HepG2 (cell line): ENCODE results near the gene IGF2BP3. TPM values are rescaled to one million over a fixed set of nuclear protein-coding genes. Genes with fewer than 3 reads are reported as not detected.

Source experiments
- ARNT2 ChIP-seq: sonication (generic); formaldehyde crosslinking; IDR thresholded peaks from 2 replicates; pipeline ENCODE4 v1.8.0; 2022; ENCODE audit warnings: mild to moderate bottlenecking, low read depth, missing genetic modification reagents, moderate library complexity
- HNF4G ChIP-seq, 2 experiments: sonication (generic) in 1 of 2; formaldehyde crosslinking in 1 of 2; IDR thresholded peaks; 2 replicates each; pipeline versions ENCODE4 v1.4.0 to v1.6.1; 2011 to 2020; ENCODE audit warnings: borderline replicate concordance in 2 of 2, low read depth in 2 of 2, mild to moderate bottlenecking in 2 of 2, low read length in 1 of 2, missing genetic modification reagents in 1 of 2, moderate library complexity in 1 of 2
- NAIF1 ChIP-seq: sonication (generic); formaldehyde crosslinking; IDR thresholded peaks from 2 replicates; pipeline ENCODE4 v1.5.0; 2020; ENCODE audit warnings: mild to moderate bottlenecking, missing genetic modification reagents, borderline replicate concordance
- PAF1 ChIP-seq: IDR thresholded peaks from 2 replicates; pipeline ENCODE4 v1.6.1; 2016; ENCODE audit warnings: missing genetic modification reagents, missing compliant biosample characterization
- PATZ1 ChIP-seq: sonication (generic); formaldehyde crosslinking; IDR thresholded peaks from 2 replicates; pipeline ENCODE4 v1.4.0; 2020; ENCODE audit warnings: missing genetic modification reagents
- PRMT3 ChIP-seq: sonication (generic); formaldehyde crosslinking; IDR thresholded peaks from 2 replicates; pipeline ENCODE4 v1.8.1; 2022; ENCODE audit warnings: low read depth, mild to moderate bottlenecking, moderate library complexity, missing genetic modification reagents, borderline replicate concordance
- RERE ChIP-seq: IDR thresholded peaks from 2 replicates; pipeline ENCODE4 v1.6.1; 2016; ENCODE audit warnings: low read depth, missing genetic modification reagents, missing compliant biosample characterization
- TERF1 ChIP-seq: sonication (generic); formaldehyde crosslinking; IDR thresholded peaks from 2 replicates; pipeline ENCODE4 v1.8.0; 2022; ENCODE audit warnings: mild to moderate bottlenecking, missing genetic modification reagents, moderate library complexity
- TFAP4 ChIP-seq: sonication (generic); IDR thresholded peaks from 2 replicates; pipeline ENCODE4 v1.6.1; 2016; ENCODE audit warnings: low read depth, borderline replicate concordance
- XBP1 ChIP-seq: sonication (generic); formaldehyde crosslinking; IDR thresholded peaks from 2 replicates; pipeline ENCODE4 v1.5.0; 2020; ENCODE audit warnings: missing genetic modification reagents
- XRCC5 ChIP-seq: fragments of 200-400 bp; formaldehyde crosslinking; optimal IDR thresholded peaks from 2 replicates; pipeline ENCODE3; 2017; ENCODE audit warnings: mild to moderate bottlenecking, low read length
- ZBTB20 ChIP-seq: sonication (generic); formaldehyde crosslinking; IDR thresholded peaks from 2 replicates; pipeline ENCODE4 v1.8.1; 2023; ENCODE audit warnings: missing genetic modification reagents, low read depth, mild to moderate bottlenecking, borderline replicate concordance
- ZNF180 ChIP-seq: sonication (generic); formaldehyde crosslinking; IDR thresholded peaks from 2 replicates; pipeline ENCODE4 v1.4.0; 2020; ENCODE audit warnings: low read depth, missing genetic modification reagents, borderline replicate concordance
- ZNF205 ChIP-seq: IDR thresholded peaks from 2 replicates; pipeline ENCODE4 v1.6.1; 2018; ENCODE audit warnings: missing biosample characterization, missing genetic modification reagents
- ZNF253 ChIP-seq: sonication (generic); formaldehyde crosslinking; IDR thresholded peaks from 2 replicates; pipeline ENCODE4 v1.8.0; 2022; ENCODE audit warnings: mild to moderate bottlenecking, missing genetic modification reagents, borderline replicate concordance
- ZNF713 ChIP-seq: sonication (generic); formaldehyde crosslinking; IDR thresholded peaks from 2 replicates; pipeline ENCODE4 v1.4.0; 2020; ENCODE audit warnings: mild to moderate bottlenecking, missing genetic modification reagents
- ZNF720 ChIP-seq: sonication (generic); formaldehyde crosslinking; IDR thresholded peaks from 2 replicates; pipeline ENCODE4 v1.4.0; 2020; ENCODE audit warnings: missing genetic modification reagents
- ZNF772 ChIP-seq: sonication (generic); formaldehyde crosslinking; IDR thresholded peaks from 2 replicates; pipeline ENCODE4 v1.5.0; 2020; ENCODE audit warnings: mild to moderate bottlenecking, missing genetic modification reagents
- polyA plus RNA-seq, 8 experiments: library from polyadenylated mRNA; depleted of rRNA in 3 of 8; stranded (reverse) in 7 of 8; unstranded in 1 of 8; fragments of >200 nt; fragmentation: Illumina TruSeq in 4 of 8; extraction: Trizol in 4 of 8; gene quantifications; 2 replicates each; pipeline versions ENCODE4 v1.2.1 to v1.2.3, GENCODE V29; 2011 to 2016; ENCODE audit warnings: low read depth in 4 of 8, missing spikeins in 1 of 8, mixed read lengths in 1 of 8; ENCODE audit not compliant: insufficient read depth in 1 of 8
- total RNA-seq, 5 experiments: library from RNA; depleted of rRNA; stranded (reverse); fragments of >200 nt; fragmentation: Illumina TruSeq; extraction: Trizol; gene quantifications; 2 replicates each; pipeline ENCODE4 v1.2.3, GENCODE V29; 2016; ENCODE audit warnings: low read depth in 1 of 5

IGF2BP3 gene
- total and polyA plus RNA-seq, 2 of the 13 experiments (the other 11 are each of a cell fraction or from before 2014, with no cell fraction given): 37.7 to 39.5 TPM

GRCh38 chr7:23293500-23294073 lies 176.7 kb downstream of the IGF2BP3 start (continued):
- TF ChIP-seq TERF1 (no peak), RERE (CRISPR knock-in tag) (0 out of 2 replicates have a peak, but pooled peaks have one; percentile 46), ZNF720 (no peak), PRMT3 (CRISPR knock-in tag) (no peak), PATZ1 (CRISPR knock-in tag) (no peak; the same call in 1 of the 2 replicates), TFAP4 (peak; percentile 75; the same call in 1 of the 2 replicates), ARNT2 (CRISPR knock-in tag) (0 out of 2 replicates have a peak, but pooled peaks have one; percentile 47), ZBTB20 (CRISPR knock-in tag) (peak; percentile 65; the same call in 1 of the 2 replicates), NAIF1 (CRISPR knock-in tag) (no peak), ZNF713 (CRISPR knock-in tag) (no peak), HNF4G (IDR thresholded peaks at IDR 0.05; ENCODE audit: borderline replicate concordance, low read depth, low read length) (peak; percentile 93), HNF4G (CRISPR knock-in tag; IDR thresholded peaks at IDR 0.05; ENCODE audit: borderline replicate concordance, low read depth) (peak; percentile 77; the same call in 1 of the 2 replicates), ZNF253 (CRISPR knock-in tag) (peak; percentile 53; the same call in 1 of the 2 replicates), PAF1 (CRISPR knock-in tag) (no peak), ZNF180 (CRISPR knock-in tag) (no peak), XRCC5 (peak; percentile 46), XBP1 (no peak), ZNF772 (peak; percentile 75), ZNF205 (peak; percentile 97)
